Measurements from ENCODE around the gene BICD1.
"Not testable (repeated sequence)": the region's sequence is repeated elsewhere in the genome, so short reads cannot be mapped to it uniquely, and the experiment has no call there.

Gene BICD1

DNA sequence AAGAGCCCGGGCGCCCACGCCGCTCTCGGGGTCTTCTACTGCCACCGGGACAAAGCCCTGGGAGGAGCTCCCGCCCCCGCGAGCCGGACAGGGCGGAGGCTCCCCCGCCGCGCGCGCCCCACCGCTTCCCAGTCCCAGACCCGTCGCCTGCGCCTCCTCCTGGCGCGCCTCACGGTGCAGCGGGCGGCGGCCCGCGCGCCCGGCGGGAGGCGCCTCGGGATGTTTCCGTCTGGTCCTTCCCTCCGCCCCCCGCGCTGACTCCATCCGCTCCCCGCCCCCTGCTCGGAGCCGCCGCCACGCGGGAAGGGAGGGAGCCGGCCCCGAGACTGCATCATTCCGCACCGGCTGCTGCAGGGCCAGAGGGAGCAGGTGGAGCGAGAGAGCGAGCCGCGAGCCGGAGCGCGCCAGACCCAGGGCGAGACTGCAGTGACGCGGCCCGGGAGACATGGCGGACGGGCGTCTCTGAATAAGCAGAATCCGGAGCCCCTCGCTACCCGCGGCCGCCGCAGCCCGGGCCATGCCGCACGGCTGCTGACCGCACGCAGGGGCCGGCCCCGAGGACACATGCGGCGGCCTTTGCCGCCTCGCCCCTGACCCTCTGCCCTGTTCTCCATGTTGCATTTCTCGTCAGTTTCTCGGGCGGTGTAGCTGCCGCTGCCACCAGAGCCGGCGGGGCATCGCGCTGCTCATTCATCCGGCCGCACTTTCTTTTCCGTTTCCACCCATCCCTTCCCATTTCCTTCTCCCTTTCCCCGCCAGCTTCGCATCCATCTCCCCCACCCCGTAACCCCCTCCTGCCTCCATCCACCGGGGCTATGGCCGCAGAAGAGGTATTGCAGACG, at the start of gene BICD1:
Gene BICD1, plus strand, starts transcription at position 331 of the 842 bp plus-strand sequence. Its CDS starts 485 bp downstream, at position 816.
- DNase-seq (ENCODE audit: low read depth): peak; percentile 57

- DNase-seq (ENCODE audit: low read depth): no peak
Observed at GRCh38 chr12:32061033-32061432, 45.6 kb upstream of the BICD1 start.

DNA sequence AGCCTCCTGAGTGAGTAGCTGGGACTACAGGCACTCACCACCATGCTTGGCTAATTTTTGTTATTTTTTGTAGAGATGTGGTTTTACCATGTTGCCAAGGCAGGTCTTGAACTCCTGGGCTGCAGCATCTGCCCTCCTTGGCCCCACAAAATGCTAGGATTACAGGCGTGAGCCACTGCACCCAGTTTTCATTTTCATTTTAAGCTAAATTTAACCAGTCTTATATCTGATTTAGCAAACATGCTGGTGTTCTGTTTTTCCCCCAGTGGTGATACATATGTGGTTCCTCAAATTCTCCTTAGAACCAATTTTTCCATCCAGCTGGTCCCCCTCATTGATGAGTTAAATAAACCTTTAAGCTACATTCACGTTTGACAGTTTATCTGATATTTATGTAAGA, 43.8 kb upstream of the BICD1 start:
- no peak for DNase-seq (ENCODE audit: low read depth)

- no peak for DNase-seq (ENCODE audit: low read depth)
Observed at GRCh38 chr12:32063796-32064195, 42.9 kb upstream of the BICD1 start.

DNA sequence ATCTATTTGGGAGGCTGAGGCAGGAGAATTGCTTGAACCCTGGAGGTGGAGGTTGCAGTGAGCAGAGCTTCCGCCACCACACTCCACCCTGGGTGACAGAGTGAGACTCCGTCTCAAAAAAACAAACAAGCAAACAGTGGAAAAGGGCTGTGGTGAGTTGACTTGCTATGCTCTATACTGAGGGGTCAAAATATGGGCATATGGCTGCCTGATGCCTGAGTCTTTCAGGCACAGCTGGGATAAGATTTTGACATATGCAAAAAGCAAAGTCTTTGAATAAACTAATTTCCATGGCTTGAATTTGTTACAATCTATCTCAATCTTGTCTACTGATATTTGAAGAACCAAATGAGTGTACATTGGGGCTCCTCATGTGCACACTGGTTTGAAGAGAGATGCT, 40.4 kb upstream of the BICD1 start:
- no peak for DNase-seq (ENCODE audit: low read depth)

GRCh38 chr12:32069071-32069470, 37.6 kb upstream of the BICD1 start:
- DNase-seq (ENCODE audit: low read depth): no peak

DNA sequence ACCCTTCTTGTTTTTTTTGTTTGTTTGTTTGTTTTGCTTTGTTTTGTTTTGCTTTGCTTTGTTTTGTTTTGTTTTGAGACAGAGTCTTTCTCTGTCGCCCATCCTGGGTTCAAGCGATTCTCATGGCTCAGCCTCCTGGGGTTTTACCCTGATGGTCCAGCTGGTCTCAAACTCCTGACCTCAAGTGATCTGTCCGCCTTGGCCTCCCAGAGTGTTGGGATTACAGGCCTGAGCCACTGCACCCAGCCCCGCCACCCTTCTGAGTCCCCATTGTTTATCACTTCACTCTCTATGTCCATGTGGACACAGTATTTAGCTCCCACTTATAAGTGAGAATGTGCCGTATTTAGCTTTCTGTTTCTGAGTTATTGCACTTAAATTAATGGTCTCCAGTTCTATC, 36.9 kb upstream of the BICD1 start:
- DNase-seq (ENCODE audit: low read depth): no peak

GRCh38 chr12:32070370-32070769, 36.3 kb upstream of the BICD1 start:
- DNase-seq (ENCODE audit: low read depth): no peak

DNA sequence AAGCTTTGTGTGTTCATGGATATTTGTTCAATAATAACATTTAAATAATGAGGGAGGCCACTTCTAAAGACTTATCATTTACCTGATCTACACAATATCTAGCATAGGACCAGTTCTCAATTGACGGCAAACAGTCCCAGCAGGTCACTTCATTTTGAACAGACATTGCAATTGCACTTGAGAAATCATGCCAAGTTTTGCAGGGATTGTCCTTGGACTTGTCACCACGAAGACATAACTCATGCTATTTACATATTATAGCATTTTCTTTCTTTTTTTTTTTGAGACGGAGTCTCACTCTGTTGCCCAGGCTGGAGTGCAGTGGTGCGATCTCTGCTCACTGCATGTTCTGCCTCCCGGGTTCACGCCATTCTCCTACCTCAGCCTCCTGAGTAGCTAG, 34.5 kb upstream of the BICD1 start:
- DNase-seq (ENCODE audit: low read depth): no peak

GRCh38 chr12:32074432-32074831, 32.2 kb upstream of the BICD1 start:
- DNase-seq (ENCODE audit: low read depth): no peak

DNA sequence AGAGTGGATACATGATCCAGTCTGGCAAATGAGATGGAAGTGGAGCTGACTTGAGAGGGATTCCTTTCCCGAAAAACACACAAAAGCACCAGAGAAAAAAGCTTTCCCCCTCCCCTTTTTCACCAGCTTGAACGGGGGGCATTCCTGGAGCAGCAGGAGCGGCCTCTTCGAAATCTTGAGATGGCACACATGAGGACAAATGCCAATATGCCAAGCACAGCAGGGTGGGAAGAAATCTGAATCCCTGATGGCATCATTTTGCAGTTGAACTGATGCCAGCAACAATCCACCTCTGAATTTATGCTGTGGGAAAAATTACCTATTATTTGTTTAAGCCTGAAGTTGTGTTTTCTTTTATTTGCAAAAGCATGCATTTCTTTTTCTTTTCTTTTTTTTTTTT, 29.7 kb upstream of the BICD1 start:
- no peak for DNase-seq (ENCODE audit: low read depth)

GRCh38 chr12:32080435-32080834, 26.2 kb upstream of the BICD1 start:
- no peak for DNase-seq (ENCODE audit: low read depth)

DNA sequence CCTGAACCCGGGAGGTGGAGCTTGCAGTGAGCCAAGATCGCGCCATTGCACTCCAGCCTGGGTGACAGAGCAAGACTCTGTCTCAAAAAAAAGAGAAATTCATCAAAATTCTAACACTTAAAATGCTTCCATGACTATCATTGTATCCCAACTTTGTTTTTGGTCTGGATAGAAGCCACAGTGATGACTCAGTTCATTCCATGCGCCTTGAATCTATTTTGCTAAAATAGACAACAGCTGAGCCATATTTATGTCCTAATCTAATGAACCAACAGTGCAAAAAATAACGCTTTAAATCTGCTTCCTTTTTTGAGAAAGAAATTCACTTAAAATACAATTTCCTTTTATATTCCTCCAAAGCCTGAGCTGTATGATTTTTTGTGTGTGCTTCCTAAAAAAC, 23.2 kb upstream of the BICD1 start:
- DNase-seq (ENCODE audit: low read depth): no peak

GRCh38 chr12:32084017-32084688, 22.5 kb upstream of the BICD1 start:
- DNase-seq (ENCODE audit: low read depth): no peak

DNA sequence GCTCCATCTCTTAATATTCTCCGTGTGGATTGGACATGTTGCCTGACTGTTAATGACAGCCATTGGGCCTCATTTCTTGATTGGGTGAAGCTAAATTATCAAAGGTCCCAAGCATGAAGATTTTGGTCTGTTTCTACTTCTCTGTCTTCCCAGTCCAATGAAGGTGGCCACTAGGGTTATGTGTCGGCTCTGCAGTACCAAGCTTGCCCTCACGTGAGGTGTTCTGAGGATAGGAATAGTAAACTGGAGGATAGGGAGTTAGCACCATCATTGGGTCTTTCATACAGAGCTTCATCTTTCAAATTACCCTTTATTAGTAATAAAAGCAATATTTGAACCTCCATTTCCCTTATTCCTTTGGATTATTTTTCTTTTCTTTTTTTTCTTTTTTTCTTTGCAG, 21.9 kb upstream of the BICD1 start:
- no peak for DNase-seq (ENCODE audit: low read depth)

DNA sequence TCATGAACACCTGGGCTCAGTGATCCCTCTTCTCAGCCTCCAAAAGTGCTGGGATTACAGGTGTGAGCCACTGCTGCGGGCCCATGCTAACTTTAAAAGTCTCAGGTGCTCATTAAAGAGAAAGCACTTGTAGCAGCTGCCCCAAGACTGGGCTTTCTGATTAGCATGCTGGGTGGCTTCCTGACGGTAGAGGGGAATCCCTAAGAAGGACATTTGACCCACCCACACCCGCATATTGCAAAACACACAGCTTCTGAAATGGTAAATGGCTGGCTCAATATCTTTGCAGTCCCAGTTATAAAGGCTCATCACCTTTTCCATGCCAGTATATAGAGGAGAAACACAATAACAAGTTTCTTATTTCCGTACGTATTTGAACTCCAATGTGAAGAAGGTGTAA, 19.3 kb upstream of the BICD1 start:
- DNase-seq (ENCODE audit: low read depth): no peak

DNA sequence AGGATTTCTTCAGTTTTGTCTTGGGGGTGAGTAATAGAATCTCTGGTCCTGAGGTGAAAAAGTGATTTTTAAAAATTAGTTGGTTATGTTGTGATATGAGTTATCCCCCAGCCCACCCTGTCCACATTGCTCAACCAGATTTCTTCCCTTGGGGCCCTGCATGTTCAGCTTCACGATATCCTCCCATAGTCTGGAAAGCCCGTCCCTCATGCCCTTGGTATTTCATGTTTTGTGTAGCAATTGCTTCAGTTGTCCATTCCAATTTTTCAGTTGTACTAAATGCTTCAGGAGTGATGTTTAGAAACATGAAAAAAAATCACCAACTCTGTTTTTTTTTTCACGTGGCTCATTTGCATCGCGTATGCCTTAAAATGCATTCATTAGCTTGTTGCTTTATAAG, 17.5 kb upstream of the BICD1 start:
- DNase-seq (ENCODE audit: low read depth): no peak

DNA sequence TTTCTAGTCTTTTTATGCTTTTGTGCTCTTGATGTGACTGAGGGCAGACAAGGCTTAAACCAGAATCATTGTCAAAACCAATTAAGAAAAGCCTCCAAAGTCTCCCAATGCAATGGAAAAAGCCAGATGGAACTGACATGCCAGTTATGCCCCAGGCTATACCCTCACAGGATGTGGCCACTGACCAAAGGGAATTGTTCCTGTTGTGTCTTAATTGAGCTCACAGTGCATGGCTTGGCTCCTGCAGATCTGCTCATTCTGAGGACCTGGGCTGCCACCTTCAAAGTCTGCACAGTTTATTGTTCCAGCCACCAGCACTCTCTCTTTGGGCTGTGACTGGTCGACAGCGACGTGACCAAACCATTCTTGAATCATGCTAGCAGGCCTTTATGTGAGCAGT, 17.1 kb upstream of the BICD1 start:
- DNase-seq (ENCODE audit: low read depth): no peak

- DNase-seq (ENCODE audit: low read depth): no peak
Observed at GRCh38 chr12:32091696-32092095, 15.0 kb upstream of the BICD1 start.

- no peak for DNase-seq (ENCODE audit: low read depth)
Observed at GRCh38 chr12:32098112-32098511, 8.5 kb upstream of the BICD1 start.

GRCh38 chr12:32099275-32099674, 7.4 kb upstream of the BICD1 start:
- DNase-seq (ENCODE audit: low read depth): not testable (repeated sequence)

DNA sequence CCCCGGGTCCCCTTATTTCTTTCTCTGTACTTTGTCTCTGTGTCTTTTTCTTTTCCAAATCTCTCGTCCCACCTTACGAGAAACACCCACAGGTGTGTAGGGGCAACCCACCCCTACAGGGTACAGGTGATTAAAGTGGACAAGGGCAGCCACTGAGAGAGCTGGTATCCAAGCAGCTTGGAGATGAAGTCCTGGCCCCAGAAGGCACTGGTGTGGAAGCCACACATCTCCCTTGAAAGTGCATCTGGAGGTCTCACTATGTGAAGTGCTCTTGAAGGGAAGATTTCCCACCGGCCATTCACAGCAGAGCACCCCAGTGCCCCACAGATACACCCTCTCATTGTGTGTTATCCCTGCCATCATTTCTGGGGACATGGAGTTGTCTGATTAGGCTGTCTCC, 6.3 kb upstream of the BICD1 start:
- no peak for DNase-seq (ENCODE audit: low read depth)

DNA sequence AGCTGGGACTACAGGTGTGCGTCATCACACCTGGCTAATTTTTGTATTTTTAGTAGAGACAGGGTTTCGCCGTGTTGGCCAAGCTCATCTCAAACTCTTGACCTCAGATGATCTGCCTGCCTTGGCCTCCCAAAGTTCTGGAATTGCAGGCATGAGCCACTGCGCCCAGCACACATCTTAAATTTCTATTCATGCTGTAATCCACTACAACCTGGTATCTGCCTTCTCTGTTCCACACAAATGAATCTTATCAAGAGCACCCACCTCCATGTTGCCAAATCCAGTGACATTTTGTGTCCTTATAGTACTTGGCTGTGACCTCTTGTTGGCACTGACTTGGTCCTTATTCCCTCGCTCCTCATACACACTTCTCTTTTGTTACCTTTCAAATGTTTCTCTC, 5.8 kb upstream of the BICD1 start:
- DNase-seq (ENCODE audit: low read depth): no peak

- DNase-seq (ENCODE audit: low read depth): no peak
Observed at GRCh38 chr12:32102234-32102633, 4.4 kb upstream of the BICD1 start.

Data from stimulated activated CD4-positive, alpha-beta T cell treated with anti-CD3 and anti-CD28 coated beads, Interleukin-2, amount 100 ng/mL, for 4 hours (primary cell).